GM19239 (cell line): ENCODE results near the gene EIF3L.

Experiments
- DNase-seq: peaks from one replicate; pipeline ENCODE4 v3.0.0; 2011; ENCODE audit warnings: low spot score; ENCODE audit not compliant: insufficient read length
- FAIRE-seq: peaks from 2 replicates; lab custom pipeline; 2011; peaks lifted over from hg19 to GRCh38; lab: Jason Lieb, UNC

EIF3L gene

GRCh38 chr22:37848587-37849088 lies 581 bp upstream of the EIF3L start:
- FAIRE-seq, result no peak

GRCh38 chr22:37850801-37851200 lies 1.6 kb downstream of the EIF3L start:
- FAIRE-seq (no peak), DNase-seq (no peak)

More at GRCh38 chr22:37848587-37849088, 581 bp upstream of the EIF3L start:
- DNase-seq, result no peak

DNA sequence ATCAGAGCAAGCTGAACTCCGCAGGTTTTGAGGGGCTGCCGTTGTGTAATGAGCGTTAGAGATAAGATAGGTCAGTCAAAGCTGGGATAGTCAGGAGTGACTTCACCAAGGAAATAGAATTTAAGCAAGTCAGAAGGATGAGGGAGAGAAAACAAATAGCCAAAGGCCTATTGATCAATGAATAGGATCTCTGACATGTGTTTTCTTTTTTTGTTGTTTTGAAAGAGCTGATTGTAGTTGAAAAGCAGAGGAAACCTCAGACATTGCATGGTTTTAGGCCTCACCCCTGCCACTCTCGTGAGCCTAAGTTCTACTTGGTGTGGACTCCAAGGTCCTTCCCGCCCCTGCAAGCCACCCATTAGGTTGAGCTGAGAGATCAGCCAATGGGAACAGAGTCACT lies 3.2 kb downstream of the EIF3L start:
- FAIRE-seq (no peak), DNase-seq (no peak)

GRCh38 chr22:37854946-37855345 lies 5.7 kb downstream of the EIF3L start:
- DNase-seq (no peak), FAIRE-seq (no peak)

- FAIRE-seq (no peak), DNase-seq (no peak)
Measured at GRCh38 chr22:37855462-37855861, 6.2 kb downstream of the EIF3L start.

GRCh38 chr22:37860796-37861421 lies 11.7 kb downstream of the EIF3L start:
- FAIRE-seq, result peak; percentile 40
- DNase-seq, result no peak

- no peak for DNase-seq
Measured at GRCh38 chr22:37862570-37863325, 13.5 kb downstream of the EIF3L start.

GRCh38 chr22:37865510-37865909 lies 16.3 kb downstream of the EIF3L start:
- DNase-seq (no peak), FAIRE-seq (no peak)

More at GRCh38 chr22:37862570-37863325, 13.5 kb downstream of the EIF3L start:
- no peak for FAIRE-seq

DNA sequence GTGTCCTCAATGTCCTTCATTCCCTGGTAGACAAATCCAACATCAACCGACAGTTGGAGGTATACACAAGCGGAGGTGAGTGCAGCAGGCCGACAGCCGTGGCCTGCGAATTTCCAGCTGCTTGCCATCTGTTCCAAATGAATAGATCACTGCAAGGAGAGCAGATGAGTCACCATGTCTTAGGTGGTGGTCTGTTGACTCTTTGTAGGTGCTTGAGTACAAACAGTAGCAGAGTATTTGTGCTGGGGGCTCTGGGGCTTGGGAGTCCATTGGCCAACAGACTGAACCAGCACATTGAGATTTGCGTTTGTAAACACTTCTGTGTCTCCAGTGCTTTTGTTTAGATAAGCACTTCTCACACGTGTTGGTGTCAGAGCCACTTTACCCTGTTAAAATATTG lies 21.1 kb downstream of the EIF3L start:
- DNase-seq, result no peak
- FAIRE-seq, result no peak

- DNase-seq (no peak), FAIRE-seq (no peak)
Measured at GRCh38 chr22:37880668-37881440, 31.6 kb downstream of the EIF3L start.

- DNase-seq (no peak), FAIRE-seq (no peak)
Measured at GRCh38 chr22:37884420-37884819, 35.2 kb downstream of the EIF3L start.

- FAIRE-seq (peak; percentile 40), DNase-seq (no peak)
Measured at GRCh38 chr22:37887584-37888378, 38.6 kb downstream of the EIF3L start.

GRCh38 chr22:37891926-37892325 lies 42.7 kb downstream of the EIF3L start:
- no peak for FAIRE-seq

GRCh38 chr22:37892566-37893335 lies 43.5 kb downstream of the EIF3L start:
- no peak for FAIRE-seq

More at GRCh38 chr22:37891926-37892325, 42.7 kb downstream of the EIF3L start:
- DNase-seq, result no peak

DNA sequence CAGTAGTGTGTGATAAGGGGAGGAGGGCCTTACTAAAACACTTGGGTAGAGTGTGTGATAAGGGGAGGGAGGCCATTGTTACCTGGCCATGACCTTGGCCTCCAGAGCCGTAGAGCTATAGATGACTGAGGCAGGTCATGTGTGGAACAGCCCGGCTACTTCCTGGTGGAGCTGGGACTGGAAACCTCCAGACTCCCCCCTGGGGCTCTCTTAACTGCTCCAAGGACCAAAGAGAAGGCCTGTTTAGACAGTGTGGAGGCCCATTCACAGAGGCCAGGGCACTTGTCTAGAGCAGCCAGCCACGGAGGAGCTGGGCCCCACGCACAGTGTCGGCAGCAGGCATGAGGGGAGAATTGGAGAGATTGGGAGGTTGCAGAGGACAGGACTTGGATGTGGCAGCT lies 44.4 kb downstream of the EIF3L start:
- no peak for FAIRE-seq
- no peak for DNase-seq

More at GRCh38 chr22:37892566-37893335, 43.5 kb downstream of the EIF3L start:
- DNase-seq, result no peak

- no peak for FAIRE-seq
- DNase-seq, result no peak
Measured at GRCh38 chr22:37894939-37895670, 45.9 kb downstream of the EIF3L start.

DNA sequence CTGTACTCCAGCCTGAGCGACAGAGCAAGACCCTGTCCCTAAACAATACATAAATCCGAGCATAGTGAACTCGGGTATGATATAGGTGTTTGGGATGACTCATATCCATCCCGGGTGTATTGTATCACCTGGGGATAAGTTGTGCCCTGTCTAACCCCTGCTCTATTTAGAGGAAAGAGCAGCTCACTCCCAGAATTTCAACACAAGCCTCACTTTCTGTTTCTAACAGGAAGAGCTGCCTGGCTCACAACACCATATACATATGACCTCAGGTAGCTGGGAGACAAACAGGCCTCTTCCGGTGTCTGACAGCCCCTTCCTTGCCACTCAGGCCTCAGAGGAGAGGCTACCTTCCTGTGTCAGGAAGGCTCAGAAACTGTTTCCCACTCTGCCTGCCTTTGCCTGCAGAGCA lies 47.0 kb downstream of the EIF3L start:
- peak; percentile 78 for DNase-seq
- FAIRE-seq, result peak; percentile 93

GRCh38 chr22:37896939-37897338 lies 47.7 kb downstream of the EIF3L start:
- DNase-seq (no peak), FAIRE-seq (no peak)

- FAIRE-seq (no peak), DNase-seq (no peak)
Measured at GRCh38 chr22:37897807-37898206, 48.6 kb downstream of the EIF3L start.
